HAP-1 (cell line): ENCODE results near the gene PEA15.

Experiments
- DNase-seq, 2 experiments: peaks; one replicate each; pipeline ENCODE4 v3.0.0-alpha.2; 2016 to 2020; ENCODE audit warnings: low spot score in 2 of 2
- H3K27me3 ChIP-seq: fragments of 250-450 bp; sonication (Bioruptor Pico); 2 replicates; pipeline ENCODE4 v1.5.1; 2020; ENCODE audit warnings: low read depth, mild to moderate bottlenecking, moderate library complexity
- H3K36me3 ChIP-seq: fragments of 250-450 bp; sonication (Bioruptor Pico); replicated peaks from 2 replicates; pipeline ENCODE4 v1.5.1; 2020; ENCODE audit warnings: mild to moderate bottlenecking
- H3K4me1 ChIP-seq: fragments of 250-450 bp; sonication (Bioruptor Pico); 2 replicates; pipeline ENCODE4 v1.5.1; 2020; ENCODE audit warnings: mild to moderate bottlenecking
- H3K4me3 ChIP-seq: fragments of 250-450 bp; sonication (Bioruptor Pico); 2 replicates; pipeline ENCODE4 v1.5.1; 2020; ENCODE audit warnings: mild to moderate bottlenecking, moderate library complexity
- H3K9me3 ChIP-seq: fragments of 250-450 bp; sonication (Bioruptor Pico); 2 replicates; pipeline ENCODE4 v1.5.1; 2020; ENCODE audit warnings: mild to moderate bottlenecking, moderate library complexity
- in situ Hi-C: fragments of 300-500 bp; cut with MboI; formaldehyde crosslinking; loops from 3 replicates; pipeline ENCODE4 v1.14.3; 2020; ENCODE audit warnings: low sequenced_read_pairs, inconsistent platforms, mixed read lengths

PEA15 gene

DNA sequence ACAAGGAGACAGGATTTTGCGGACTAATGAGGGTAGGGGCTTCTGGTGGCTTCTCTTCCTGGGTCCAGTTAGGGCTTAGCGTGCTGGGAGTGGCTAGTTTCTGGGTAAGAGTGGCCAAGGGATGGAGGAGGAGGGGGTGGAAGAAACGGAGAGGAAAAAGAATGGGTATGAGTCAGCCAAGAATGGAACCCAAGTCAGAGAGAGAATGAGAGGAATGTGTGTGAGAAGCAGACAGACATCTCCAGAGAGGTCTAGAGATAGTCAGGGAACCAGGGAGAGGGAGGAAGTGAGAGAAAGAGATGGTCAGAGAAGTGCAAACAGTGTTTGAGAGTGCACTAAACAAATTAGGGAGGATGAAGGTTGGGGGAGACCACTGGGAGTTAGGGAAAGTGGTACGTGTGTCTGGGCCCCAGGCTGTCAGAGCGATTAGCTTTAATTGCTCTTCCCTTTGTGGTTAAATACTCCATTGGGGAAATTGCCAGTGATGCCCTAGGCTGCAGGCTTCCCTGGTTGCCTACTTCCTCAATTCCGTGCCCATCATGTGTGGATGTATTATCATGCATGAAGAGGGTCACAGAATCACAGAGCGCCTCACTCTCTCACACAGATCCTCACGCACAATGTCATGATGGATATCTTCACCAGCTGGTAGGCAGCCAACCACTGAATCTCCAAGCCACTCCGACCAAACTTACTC, 1.4 kb downstream of the PEA15 start:
- Histone ChIP-seq H3K4me3 (peak overlapping the region; percentile 93), H3K36me3 (peaks cover 25% of the 10 kb centered on the region), H3K4me1 (peaks cover 6% of the 10 kb centered on the region; the same call in 1 of the 2 replicates), H3K9me3 (no peaks in the 10 kb centered on the region), H3K27me3 (no peaks in the 10 kb centered on the region)
- in situ Hi-C loops: no loop called here
- DNase-seq: no peak

DNA sequence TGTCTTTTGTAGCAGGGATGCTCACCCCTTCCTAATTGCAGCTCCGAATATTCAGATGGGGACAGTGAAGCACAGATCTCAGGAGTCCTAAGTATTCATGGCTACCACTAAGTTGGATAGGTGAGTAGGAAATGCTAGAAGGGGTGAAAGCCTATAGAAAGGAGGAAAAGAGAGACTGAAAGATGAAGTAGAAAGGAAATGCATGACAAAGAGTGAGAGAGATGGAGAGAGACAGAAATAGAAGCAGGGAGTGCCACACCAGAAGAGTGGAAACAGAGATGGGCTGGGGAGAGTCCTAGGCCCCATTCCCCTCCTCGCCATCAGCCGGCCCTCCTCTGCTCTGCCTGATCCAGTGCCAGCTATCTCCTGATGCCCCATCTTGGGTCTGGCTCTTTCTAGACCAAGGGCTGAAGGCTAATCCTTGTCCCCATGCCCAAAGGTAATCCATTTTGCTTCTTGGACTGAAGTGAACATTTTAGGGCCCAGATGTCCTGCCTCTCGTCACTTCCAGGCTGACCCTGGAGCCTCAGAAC, 2.0 kb downstream of the PEA15 start:
- Histone ChIP-seq H3K9me3 (no peaks in the 10 kb centered on the region), H3K4me3 (no peak overlapping the region), H3K36me3 (peaks cover 31% of the 10 kb centered on the region), H3K27me3 (no peaks in the 10 kb centered on the region), H3K4me1 (peaks cover 6% of the 10 kb centered on the region; the same call in 1 of the 2 replicates)
- no peak for DNase-seq
- in situ Hi-C loops: no loop called here

GRCh38 chr1:160207771-160208556, 2.8 kb downstream of the PEA15 start:
- Histone ChIP-seq H3K36me3 (peaks cover 39% of the 10 kb centered on the region), H3K27me3 (no peaks in the 10 kb centered on the region), H3K9me3 (no peaks in the 10 kb centered on the region), H3K4me1 (peaks cover 6% of the 10 kb centered on the region; the same call in 1 of the 2 replicates), H3K4me3 (no peak overlapping the region)
- in situ Hi-C loops: no loop called here
- DNase-seq: no peak

GRCh38 chr1:160208557-160209320, 3.6 kb downstream of the PEA15 start:
- peaks cover 6% of the 10 kb centered on the region; the same call in 1 of the 2 replicates for H3K4me1 ChIP-seq
- in situ Hi-C loops: no loop called here
- no peaks in the 10 kb centered on the region for H3K9me3 ChIP-seq
- no peak for DNase-seq
- H3K27me3 ChIP-seq: no peaks in the 10 kb centered on the region
- H3K36me3 ChIP-seq: peaks cover 44% of the 10 kb centered on the region
- no peak overlapping the region for H3K4me3 ChIP-seq

DNA sequence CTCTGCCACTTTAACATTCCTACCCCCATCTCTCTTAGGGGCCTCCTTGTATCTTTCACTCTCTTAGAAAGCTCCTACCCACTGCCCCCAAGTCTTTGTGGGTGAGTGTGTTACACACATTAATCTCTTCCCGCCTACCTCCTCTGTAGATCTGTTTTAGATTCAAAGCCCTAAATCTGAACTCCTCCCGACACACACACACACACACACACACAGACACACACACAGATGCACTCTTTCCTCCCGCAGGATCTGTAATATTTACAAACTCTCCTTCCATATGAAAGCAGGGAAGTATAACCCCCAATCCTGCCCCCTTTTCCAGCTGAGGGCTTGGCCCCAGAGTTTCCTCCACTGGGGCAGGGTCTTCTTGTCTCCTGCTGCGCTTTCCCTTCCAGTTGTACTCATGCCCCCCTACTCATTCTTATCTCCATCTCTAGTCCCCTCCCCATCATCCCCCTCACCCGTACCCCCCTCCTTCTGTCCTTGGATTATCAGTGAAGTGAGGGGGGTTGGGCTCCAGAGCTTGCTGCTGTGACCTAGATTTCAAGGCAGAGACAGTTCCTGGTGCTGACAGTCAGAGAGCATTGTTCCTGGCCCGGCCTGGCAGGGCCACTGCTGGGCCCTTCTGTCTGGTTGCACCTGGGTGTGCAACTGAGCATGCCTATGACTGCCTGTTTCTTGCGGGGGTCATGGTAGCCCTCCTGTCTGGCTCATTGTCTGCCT, 4.3 kb downstream of the PEA15 start:
- in situ Hi-C loops: no loop called here
- Histone ChIP-seq H3K27me3 (no peaks in the 10 kb centered on the region), H3K4me1 (peaks cover 6% of the 10 kb centered on the region; the same call in 1 of the 2 replicates), H3K4me3 (no peak overlapping the region), H3K36me3 (peaks cover 51% of the 10 kb centered on the region), H3K9me3 (no peaks in the 10 kb centered on the region)
- DNase-seq: no peak

- Histone ChIP-seq H3K9me3 (no peaks in the 10 kb centered on the region), H3K4me1 (peaks cover 6% of the 10 kb centered on the region; the same call in 1 of the 2 replicates), H3K36me3 (peaks cover 62% of the 10 kb centered on the region), H3K27me3 (no peaks in the 10 kb centered on the region), H3K4me3 (no peak overlapping the region)
- in situ Hi-C loops: no loop called here
- DNase-seq: no peak
Measured at GRCh38 chr1:160210561-160210960, 5.4 kb downstream of the PEA15 start.

GRCh38 chr1:160211046-160211790, 6.0 kb downstream of the PEA15 start:
- Histone ChIP-seq H3K4me3 (no peak overlapping the region), H3K4me1 (peaks cover 4% of the 10 kb centered on the region; the same call in 1 of the 2 replicates), H3K36me3 (peaks cover 66% of the 10 kb centered on the region), H3K9me3 (no peaks in the 10 kb centered on the region), H3K27me3 (no peaks in the 10 kb centered on the region)
- in situ Hi-C loops: no loop called here
- DNase-seq: no peak

- Histone ChIP-seq H3K36me3 (peaks cover 88% of the 10 kb centered on the region), H3K27me3 (no peaks in the 10 kb centered on the region), H3K4me1 (no peaks in the 10 kb centered on the region), H3K9me3 (no peaks in the 10 kb centered on the region), H3K4me3 (no peak overlapping the region)
- DNase-seq: no peak
- in situ Hi-C loops: no loop called here
Measured at GRCh38 chr1:160214481-160215140, 9.4 kb downstream of the PEA15 start.

- H3K4me1 ChIP-seq: no peaks in the 10 kb centered on the region
- no peaks in the 10 kb centered on the region for H3K9me3 ChIP-seq
- H3K4me3 ChIP-seq: no peak overlapping the region
- no peaks in the 10 kb centered on the region for H3K27me3 ChIP-seq
- in situ Hi-C loops: no loop called here
- DNase-seq: no peak
- peaks cover 83% of the 10 kb centered on the region for H3K36me3 ChIP-seq
Measured at GRCh38 chr1:160216301-160216700, 11.1 kb downstream of the PEA15 start.

GRCh38 chr1:160217481-160218051, 12.4 kb downstream of the PEA15 start:
- Histone ChIP-seq H3K4me3 (no peak overlapping the region), H3K4me1 (no peaks in the 10 kb centered on the region), H3K36me3 (peaks cover 76% of the 10 kb centered on the region), H3K9me3 (no peaks in the 10 kb centered on the region), H3K27me3 (no peaks in the 10 kb centered on the region)
- DNase-seq: no peak
- in situ Hi-C loops: no loop called here

DNA sequence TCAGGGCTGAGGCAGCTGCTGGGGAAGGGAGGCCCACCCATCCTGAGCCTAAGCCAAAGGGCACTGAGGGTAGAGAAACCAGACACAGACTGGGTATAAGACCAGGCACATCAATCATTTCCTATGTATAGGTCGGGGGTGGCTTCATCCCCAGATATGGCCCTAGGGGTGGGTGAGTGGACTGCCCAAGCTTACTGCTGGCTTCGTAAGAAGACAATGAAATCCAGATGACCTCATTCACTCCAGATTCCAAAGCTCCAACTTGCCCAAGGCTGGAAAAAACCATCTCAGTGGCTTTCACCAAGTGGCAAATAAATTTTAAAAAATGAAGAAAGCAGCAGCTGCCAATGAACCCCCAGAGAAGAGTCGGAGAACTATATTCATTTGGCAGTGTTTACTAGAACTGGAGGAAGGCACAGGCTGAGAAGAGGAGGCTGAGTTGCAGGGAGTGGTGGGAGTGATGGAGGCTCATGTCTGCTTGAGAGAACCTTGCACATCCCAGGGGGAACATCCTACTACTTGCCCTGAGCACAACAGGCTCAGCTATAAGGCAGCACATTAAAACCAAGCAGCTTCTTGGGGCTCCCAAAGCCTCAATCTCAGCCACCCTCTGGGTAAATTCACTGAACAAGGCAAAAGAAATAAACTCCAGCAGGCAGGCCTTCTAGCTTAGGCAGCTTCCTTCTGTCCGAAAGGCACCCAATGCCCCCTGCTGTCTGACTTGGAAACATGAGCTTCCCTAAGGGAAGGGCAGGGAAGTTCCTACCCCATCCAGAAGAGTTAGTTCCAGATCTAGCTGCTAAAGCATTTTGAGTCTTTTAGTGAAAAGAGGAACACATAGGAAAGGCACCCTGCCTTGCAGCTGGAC, 14.1 kb downstream of the PEA15 start:
- H3K36me3 ChIP-seq: peaks cover 79% of the 10 kb centered on the region
- peak in 1 of 2 experiments; percentile 37 for DNase-seq
- in situ Hi-C loops: no loop called here

More for the DNA sequence above, 14.1 kb downstream of the PEA15 start:
- no peaks in the 10 kb centered on the region for H3K27me3 ChIP-seq
- H3K4me1 ChIP-seq: no peaks in the 10 kb centered on the region
- H3K4me3 ChIP-seq: no peak overlapping the region
- H3K9me3 ChIP-seq: no peaks in the 10 kb centered on the region
